Measurements from ENCODE around the gene FSTL5.

FSTL5 gene

GRCh38 chr4:161816958-161817357, 346.8 kb downstream of the FSTL5 start:
- no peak for DNase-seq (ENCODE audit: low read depth, low spot score)
- CTCF ChIA-PET, result no interaction called here
- TF ChIP-seq CTCF (IDR thresholded peaks at IDR 0.05; ENCODE audit: insufficient read depth, low read length, missing control alignments), result no peak
- POLR2A ChIA-PET, result no interaction called here
- H3K4me3 ChIP-seq (ENCODE audit: low read depth, low read length), result no peak overlapping the region

- H3K4me3 ChIP-seq (ENCODE audit: low read depth, low read length), result no peak overlapping the region
- CTCF ChIA-PET, result no interaction called here
- DNase-seq (ENCODE audit: low read depth, low spot score), result no peak
- TF ChIP-seq CTCF (IDR thresholded peaks at IDR 0.05; ENCODE audit: insufficient read depth, low read length, missing control alignments), result no peak
- POLR2A ChIA-PET, result no interaction called here
Observed at GRCh38 chr4:161815841-161816240, 348.0 kb downstream of the FSTL5 start.

- no peak overlapping the region for H3K4me3 ChIP-seq (ENCODE audit: low read depth, low read length)
- TF ChIP-seq CTCF (IDR thresholded peaks at IDR 0.05; ENCODE audit: insufficient read depth, low read length, missing control alignments), result no peak
- ChIA-PET POLR2A (no interaction called here), CTCF (no interaction called here)
- no peak for DNase-seq (ENCODE audit: low read depth, low spot score)
Observed at GRCh38 chr4:161813889-161814288, 349.9 kb downstream of the FSTL5 start.

- POLR2A ChIA-PET, result no interaction called here
- CTCF ChIA-PET, result no interaction called here
- no peak for DNase-seq (ENCODE audit: low read depth, low spot score)
- TF ChIP-seq CTCF (IDR thresholded peaks at IDR 0.05; ENCODE audit: insufficient read depth, low read length, missing control alignments), result no peak
- H3K4me3 ChIP-seq (ENCODE audit: low read depth, low read length), result no peak overlapping the region
Observed at GRCh38 chr4:161813389-161813788, 350.4 kb downstream of the FSTL5 start.

- POLR2A ChIA-PET, result no interaction called here
- no peak for TF ChIP-seq CTCF (IDR thresholded peaks at IDR 0.05; ENCODE audit: insufficient read depth, low read length, missing control alignments)
- DNase-seq (ENCODE audit: low read depth, low spot score), result no peak
- H3K4me3 ChIP-seq (ENCODE audit: low read depth, low read length), result no peak overlapping the region
- CTCF ChIA-PET, result no interaction called here
Observed at GRCh38 chr4:161803171-161803570, 360.6 kb downstream of the FSTL5 start.

- CTCF ChIA-PET, result no interaction called here
- TF ChIP-seq CTCF (IDR thresholded peaks at IDR 0.05; ENCODE audit: insufficient read depth, low read length, missing control alignments), result no peak
- POLR2A ChIA-PET, result no interaction called here
- H3K4me3 ChIP-seq (ENCODE audit: low read depth, low read length), result no peak overlapping the region
- DNase-seq (ENCODE audit: low read depth, low spot score), result no peak
Observed at GRCh38 chr4:161799710-161800109, 364.1 kb downstream of the FSTL5 start.

Data from AG04449 (cell line).